Activated CD4-positive, alpha-beta T cell treated with anti-CD3 and anti-CD28 coated beads, Interleukin-2, amount 50 U/mL, for 24 hours (primary cell): ENCODE results near the gene PLGLB1.
"Not testable (repeated sequence)": the region's sequence is repeated elsewhere in the genome, so short reads cannot be mapped to it uniquely, and the experiment has no call there.

ENCODE experiments used
- DNase-seq, 2 donors: peaks; one replicate each; pipeline ENCODE4 v3.0.0-alpha.2; 2020; ENCODE audit warnings: low read depth in 1 of 2, low spot score in 1 of 2

PLGLB1 gene

DNA sequence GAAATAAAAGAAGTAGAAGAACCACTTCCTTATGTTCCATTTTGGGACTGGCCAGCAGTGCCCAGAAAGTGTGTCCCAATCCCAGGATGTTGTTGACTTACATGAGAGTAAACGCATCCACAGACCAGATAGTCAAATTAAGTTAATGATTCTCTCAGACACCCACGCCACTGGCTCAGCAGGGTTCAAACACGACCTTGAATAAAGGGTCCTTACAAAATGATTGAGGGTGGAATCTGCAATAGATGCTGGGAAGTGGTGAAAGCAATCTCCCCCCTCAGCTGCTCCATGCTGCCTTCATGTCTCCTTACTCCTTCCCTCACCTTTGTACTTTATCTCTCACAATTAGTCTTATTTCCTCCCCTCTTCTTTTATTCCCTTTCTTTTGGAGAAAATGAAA lies at the start of gene PLGLB1:
Gene PLGLB1, minus strand, starts transcription at position 101 of the 400 bp plus-strand sequence. Its CDS starts 61 bp downstream, at position 40.
- DNase-seq, result not testable (repeated sequence)

DNA sequence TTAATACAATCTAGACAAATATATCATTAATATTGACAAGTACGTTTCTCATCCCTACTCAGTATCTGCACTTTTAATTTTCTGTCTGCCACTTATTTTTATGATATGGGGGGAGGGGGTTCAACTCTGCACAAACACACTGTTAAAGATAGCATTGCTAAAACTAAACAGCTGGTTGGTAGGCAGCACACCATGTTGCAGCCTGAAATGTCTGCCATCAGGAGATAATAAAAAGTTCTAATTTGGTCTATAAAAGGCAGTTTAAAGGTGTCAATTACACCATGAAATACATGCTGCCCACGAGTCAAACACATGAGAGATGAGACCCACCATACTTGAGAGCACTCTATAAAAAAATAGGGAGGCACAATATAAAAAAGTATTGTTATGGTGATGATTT lies 42.7 kb upstream of the PLGLB1 start:
- DNase-seq, result not testable (repeated sequence)

DNA sequence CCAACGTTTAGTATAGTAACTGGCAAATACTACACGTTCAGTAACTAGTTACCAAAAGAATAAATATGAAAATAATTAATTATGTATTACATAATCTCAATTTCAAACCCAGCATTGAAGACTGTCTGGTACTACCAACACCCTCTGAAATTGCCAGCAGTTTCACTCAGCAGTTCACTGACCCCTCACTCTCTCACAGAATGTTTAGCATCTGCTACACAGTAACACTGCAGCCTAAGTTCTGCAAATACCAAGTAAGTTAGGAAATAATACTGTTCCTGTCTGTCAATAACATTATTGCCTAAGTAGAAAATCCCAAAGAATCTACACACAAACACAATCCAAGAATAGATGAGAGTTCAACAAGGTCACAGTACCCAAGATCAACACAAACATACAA lies 41.8 kb upstream of the PLGLB1 start:
- not testable (repeated sequence) for DNase-seq

DNA sequence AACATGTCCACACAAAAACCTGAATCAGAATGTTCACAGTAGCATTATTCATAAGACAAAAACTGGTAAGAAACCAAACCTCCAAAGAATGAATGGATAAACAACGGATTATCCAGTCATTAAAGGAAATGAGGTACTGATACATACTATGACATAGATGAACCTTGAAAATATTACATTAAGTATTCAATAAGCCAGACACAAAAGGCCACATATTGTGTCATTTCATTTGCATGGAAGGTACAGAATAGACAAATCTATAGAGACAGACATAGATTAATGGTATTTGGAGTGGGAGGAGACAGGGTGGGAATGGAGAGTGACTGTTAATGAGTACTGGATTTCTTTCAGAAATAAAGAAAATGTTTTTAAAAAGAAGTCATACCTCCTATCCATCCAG lies 39.9 kb upstream of the PLGLB1 start:
- not testable (repeated sequence) for DNase-seq

DNA sequence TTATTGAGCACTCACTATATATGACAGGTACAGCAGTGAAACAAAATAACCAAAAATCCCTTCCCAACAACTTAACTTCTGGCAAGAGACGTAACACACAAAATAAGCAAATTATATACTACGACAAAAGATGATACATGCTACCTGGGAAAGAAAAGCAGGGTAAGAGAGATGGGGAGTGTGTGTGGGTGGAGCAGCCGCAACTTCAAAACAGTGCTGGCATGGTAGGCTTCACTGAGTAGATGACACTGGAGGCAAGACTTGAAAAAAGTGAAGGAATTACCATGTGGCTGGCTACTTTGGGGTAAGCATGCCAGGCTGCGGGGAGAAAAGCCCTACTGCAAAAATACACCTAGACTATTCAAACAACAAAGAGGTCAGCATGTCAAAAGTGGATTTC lies 36.0 kb upstream of the PLGLB1 start:
- DNase-seq, result not testable (repeated sequence)

DNA sequence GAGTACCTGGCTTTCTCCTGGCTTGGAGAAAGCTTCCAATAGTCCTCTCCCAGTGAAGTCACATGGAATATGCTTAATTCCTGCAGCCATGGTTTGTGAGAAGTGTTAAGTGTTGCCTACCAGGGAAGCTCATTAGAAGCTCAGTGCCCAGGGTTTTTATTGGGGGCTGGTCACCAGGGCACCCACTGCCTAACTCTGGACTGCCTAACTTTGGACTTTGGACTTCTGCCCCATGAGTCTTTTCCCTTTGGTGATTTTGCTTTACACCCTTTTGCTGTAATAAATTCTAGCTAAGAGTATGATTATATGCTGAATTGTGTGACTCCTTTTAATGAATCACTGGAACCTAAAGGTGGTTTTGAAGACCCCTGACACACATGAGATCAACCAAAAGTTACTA lies 35.2 kb upstream of the PLGLB1 start:
- DNase-seq, result not testable (repeated sequence)

DNA sequence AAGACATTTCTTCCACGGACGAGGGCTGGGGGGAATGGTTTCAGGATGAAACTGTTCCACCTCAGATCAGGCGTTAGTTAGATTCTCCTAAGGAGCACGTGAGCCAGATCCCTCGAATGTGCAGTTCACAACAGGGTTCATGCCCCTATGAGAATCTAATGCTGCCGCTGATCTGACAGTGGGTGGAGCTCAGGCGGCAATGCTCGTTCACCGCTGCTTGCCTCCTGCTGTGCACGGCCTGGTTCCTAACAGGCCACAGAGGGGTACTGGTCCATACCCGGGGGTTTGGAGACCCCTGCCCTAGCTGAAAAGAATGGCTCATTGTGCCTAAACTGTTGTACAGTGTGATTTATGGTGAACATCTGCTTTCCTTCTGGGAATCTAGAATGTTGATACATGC lies 34.8 kb upstream of the PLGLB1 start:
- not testable (repeated sequence) for DNase-seq

DNA sequence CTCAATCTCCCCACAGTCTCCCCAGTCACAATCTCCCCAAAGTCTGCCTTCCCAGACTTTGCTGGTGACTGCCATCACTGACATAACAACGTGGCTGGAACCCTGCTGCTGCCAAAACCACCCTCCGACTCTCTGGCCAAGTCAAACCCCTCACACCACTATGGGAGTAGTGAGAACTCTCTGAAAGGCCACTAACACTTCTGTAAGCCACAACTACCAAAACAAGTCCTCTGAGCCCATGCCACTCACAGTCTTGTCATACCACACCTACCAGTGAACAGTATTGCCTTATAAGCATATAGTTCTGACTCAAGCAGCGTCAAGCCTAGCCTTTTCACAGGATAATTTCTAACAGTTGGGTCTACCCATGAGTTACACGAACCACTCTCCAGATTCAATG lies 32.7 kb upstream of the PLGLB1 start:
- DNase-seq, result not testable (repeated sequence)

DNA sequence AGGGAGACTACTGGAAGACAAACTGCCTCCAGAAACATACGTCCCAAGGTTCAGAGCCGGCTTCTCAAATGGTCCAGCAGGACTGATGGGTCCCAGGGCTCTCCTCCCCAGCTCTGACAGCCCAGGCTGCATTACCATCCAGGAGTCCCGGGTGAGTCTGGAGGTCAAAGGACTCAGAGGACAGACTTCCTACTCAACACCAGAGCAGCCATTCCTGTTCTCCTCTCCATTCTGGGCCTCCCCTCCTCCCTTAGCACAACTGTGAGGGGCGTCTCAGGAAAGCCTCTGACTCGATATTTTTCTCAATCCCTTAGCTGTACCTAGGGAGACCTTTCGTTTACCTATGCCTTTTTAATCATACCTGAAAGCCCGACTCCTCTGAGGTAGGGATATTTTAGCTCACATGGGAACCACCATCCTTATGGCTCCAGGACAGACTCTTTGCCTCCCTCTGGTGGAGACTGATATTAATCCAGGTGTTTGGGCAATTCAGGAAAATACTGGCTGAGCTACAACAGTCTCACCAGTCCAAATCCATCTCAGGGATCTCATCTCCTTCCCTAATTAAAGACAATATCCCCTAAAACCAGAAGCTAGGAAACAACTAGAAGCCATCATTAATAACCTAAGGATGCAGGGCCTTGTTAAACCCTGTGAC lies 19.8 kb upstream of the PLGLB1 start:
- peak in 1 of 2 donors; percentile 16 for DNase-seq

DNA sequence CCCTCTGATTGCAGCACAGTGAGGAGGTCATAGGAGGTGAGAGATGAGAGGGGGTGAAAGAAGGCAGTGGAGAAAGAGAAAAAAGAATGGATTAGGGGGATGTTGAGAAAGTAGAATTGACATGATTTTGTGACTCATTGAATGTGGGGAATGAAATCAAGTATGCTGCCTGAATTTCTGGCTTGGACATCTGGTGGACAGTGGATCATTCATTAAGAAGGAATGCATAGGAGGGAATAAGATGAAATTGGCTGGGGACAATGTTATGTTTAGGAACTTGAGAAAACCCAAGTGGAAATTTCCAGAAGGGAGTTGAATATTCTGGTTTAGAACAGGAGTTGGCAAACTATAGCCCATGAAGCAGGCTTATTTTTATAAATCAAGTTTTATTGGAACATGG lies 7.0 kb upstream of the PLGLB1 start:
- not testable (repeated sequence) for DNase-seq

DNA sequence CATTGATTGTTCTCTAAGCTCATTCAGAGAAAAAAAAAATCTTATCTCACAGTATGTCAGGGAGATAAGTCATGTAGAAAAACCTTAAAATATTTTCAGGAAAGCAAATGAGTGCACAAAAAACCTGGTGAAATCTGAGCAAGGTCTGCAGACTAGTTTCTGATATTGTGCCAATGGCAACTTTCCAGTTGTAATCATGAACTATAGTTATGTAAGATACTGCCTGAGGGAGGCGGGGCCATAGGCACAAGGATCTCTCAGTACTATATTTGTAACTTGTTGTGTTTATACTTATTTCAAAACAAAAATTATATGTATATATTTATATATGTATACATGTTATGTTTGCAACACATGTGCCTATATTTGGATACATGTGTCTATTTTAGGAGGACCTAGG lies 5.2 kb upstream of the PLGLB1 start:
- not testable (repeated sequence) for DNase-seq

DNA sequence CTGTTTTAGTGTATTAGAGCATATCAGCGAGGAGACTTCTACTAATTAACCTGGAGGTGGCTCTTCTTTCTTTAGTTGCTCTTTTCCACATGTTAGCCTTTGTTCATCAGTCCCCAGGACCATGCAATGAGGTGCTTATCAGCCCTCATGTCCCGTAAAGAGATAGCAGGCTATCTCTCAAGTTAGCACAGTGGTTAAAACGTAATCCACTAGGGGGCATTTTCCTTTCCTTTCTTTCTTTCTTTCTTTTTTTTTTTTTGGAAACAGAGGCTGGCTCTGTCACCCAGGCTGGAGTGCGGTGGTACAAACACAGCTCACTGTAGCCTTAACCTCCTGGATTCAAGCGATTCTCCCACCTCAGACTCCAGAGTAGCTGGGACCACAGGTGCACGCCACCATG lies 4.3 kb upstream of the PLGLB1 start:
- DNase-seq, result not testable (repeated sequence)

DNA sequence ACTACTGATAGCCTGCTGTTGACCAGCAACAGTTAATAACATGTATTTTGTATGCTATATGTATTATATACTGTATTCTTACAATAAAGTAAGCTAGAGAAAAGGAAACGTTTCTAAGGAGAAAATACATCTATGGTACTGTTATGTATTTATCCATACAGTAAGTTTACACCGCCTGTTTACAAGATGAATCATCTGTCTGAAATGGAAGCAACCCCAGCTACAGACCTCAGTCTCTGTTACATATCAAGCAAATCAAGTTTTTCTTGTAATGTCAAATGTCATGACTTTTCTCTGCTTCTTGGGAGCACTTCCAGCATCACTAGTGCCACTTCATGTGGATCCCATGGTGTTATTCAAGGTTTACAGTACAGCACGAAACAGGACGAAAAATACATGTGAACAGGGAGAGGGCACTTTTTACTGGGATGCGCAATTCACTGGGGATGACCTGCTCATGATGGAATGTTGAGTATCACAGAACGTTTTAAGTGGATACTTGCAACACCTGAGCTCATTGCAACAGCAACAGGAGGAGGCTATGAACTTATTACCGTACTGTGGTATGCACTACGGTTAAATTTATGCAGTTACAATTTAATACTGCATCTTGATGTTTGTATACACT lies 2.5 kb upstream of the PLGLB1 start:
- not testable (repeated sequence) for DNase-seq

DNA sequence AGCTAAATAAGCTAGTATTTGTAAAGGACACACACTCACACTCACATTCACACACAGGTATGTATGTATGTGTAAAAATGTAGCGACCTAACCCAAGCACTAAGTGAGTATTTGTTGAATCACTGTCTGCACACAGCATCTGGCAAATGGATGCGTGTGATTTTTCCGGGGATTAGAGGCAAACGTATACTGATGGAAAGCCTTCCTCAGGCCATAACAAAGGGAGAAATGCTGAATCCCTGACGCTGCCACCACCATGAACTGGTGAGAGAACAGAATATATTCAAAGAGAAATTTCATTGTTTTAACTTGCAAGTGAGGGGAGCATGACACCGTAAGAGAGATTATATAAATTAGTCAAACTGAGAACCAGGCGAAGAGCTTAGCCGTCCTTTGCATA lies 601 bp downstream of the PLGLB1 start:
- DNase-seq, result not testable (repeated sequence)

DNA sequence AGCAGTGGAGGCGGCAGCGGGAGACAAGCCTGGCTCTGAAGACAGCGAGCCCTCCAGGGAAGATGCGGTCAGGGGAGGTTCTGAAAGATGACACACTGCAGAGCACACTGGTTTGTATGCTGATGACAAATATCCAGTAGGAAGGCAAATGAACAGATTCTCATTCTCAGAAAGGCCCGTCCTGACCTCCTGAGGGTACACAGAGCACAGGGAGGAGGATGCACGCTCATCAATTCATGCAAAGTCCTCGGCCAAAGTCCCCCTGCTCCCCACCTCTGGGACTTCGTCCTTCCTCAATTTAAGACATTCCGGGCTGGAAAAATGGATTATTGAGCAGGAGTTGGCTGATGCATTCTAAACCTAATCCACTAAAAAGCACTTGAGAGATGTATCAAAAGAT lies 2.6 kb downstream of the PLGLB1 start:
- DNase-seq, result not testable (repeated sequence)

DNA sequence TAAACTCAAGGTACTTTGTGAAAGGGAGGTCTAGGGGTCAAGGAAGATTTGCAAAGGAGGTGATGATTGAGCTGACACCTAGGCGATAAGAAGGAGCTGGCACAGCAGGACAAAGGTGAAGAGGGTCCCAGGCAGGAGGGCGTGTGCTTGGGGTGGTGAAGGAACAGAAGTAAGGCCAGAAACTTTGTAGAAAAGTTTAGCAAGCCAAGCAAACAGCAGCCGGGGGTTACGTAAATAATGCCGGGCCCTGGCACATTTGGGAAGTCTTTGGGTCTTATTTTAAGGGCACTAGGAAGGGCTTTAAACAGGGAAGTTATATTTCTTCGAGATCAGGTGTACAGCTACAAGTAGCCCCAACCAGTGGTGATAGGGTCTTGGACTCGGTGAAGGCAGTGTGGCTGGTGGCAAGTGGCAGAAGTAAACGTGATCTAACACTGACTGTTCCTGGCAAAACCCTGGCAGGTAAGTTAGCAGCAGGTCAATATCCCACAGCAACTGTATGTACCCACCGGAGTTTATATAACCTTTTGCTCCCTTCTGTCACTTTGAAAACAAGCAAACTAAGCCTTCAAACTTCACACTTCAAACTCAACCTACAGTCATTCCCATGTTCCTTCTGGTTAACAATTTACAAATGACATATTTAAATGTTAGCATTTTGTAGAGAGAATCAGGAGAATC lies 7.0 kb downstream of the PLGLB1 start:
- not testable (repeated sequence) for DNase-seq

DNA sequence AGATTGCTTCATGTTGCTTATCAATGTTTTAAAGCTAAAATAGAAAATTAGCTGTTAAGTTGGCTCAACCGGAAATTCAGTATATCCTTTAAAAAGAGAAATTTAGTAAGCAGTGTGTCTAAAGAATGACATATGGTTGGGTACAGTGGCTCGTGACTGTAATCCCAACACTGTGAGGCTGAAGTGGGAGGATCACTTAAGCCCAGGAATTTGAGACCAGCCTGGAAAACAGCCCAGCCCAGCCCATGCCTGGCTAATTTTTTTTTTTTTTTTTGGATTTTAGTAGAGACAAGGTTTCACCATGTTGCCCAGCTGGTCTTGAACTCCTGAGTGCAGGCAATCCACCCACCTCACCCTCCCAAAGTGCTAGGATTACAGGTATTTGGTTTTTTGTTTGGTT lies 17.2 kb downstream of the PLGLB1 start:
- not testable (repeated sequence) for DNase-seq
